SU-DHL-6 (cell line): ENCODE data around the gene CORO1A.
"Not testable (repeated sequence)": the region's sequence is repeated elsewhere in the genome, so short reads cannot be mapped to it uniquely, and the experiment has no call there.

Source experiments
- H2AFZ ChIP-seq: fragments of 200-600 bp; sonication (generic); 2 replicates; pipeline ENCODE4 v1.6.1; 2014; ENCODE audit warnings: low read depth, mild to moderate bottlenecking, moderate library complexity, mixed read lengths, antibody characterized with exemption, low read length; ENCODE audit not compliant: severe bottlenecking
- H3F3A ChIP-seq: fragments of 200-600 bp; shearing (Covaris generic); 2 replicates; pipeline ENCODE4 v1.6.0; 2016; ENCODE audit warnings: antibody characterized with exemption, mild to moderate bottlenecking; ENCODE audit not compliant: insufficient read depth
- H3K27ac ChIP-seq: fragments of 200-600 bp; sonication (generic); 2 replicates; pipeline ENCODE4 v1.5.1; 2016; ENCODE audit warnings: low read depth, mild to moderate bottlenecking, low read length, moderate library complexity, mixed read lengths
- H3K27me3 ChIP-seq: fragments of 200-600 bp; sonication (generic), shearing (Covaris generic); 2 replicates; pipeline ENCODE4 v1.6.0; 2014; ENCODE audit warnings: mild to moderate bottlenecking, low read length
- H3K36me3 ChIP-seq: fragments of 200-600 bp; sonication (generic); 2 replicates; pipeline ENCODE4 v1.6.1; 2014; ENCODE audit warnings: mild to moderate bottlenecking, low read length, mixed read lengths
- H3K4me2 ChIP-seq: fragments of 300-600, 200-600 bp; shearing (Covaris generic), sonication (generic); 2 replicates; pipeline ENCODE4 v1.6.0; 2014; ENCODE audit warnings: low read length, low read depth, mild to moderate bottlenecking; ENCODE audit not compliant: poor library complexity, severe bottlenecking
- H3K4me3 ChIP-seq: fragments of 200-600 bp; sonication (generic); 2 replicates; pipeline ENCODE4 v1.5.1; 2014; ENCODE audit warnings: antibody characterized with exemption, low read length, mild to moderate bottlenecking, mixed read lengths; ENCODE audit not compliant: insufficient read depth, poor library complexity, severe bottlenecking
- H3K79me2 ChIP-seq: fragments of 200-600 bp; sonication (generic); 2 replicates; pipeline ENCODE4 v1.6.1; 2014; ENCODE audit warnings: mild to moderate bottlenecking, low read length, moderate library complexity; ENCODE audit not compliant: insufficient read depth
- H3K9ac ChIP-seq: fragments of 200-600 bp; sonication (generic); 2 replicates; pipeline ENCODE4 v1.7.0; 2014; ENCODE audit warnings: mild to moderate bottlenecking, low read length
- H3K9me2 ChIP-seq: fragments of 200-600 bp; sonication (generic); replicated peaks from 2 replicates; pipeline ENCODE4 v1.6.1; 2014; ENCODE audit warnings: low read length; ENCODE audit not compliant: insufficient read depth
- H3K9me3 ChIP-seq: fragments of 200-600 bp; sonication (generic); 2 replicates; pipeline ENCODE4 v1.6.1; 2014; ENCODE audit warnings: low read length, mixed read lengths; ENCODE audit not compliant: insufficient read depth
- H4K20me1 ChIP-seq: fragments of 200-600 bp; sonication (generic); 2 replicates; pipeline ENCODE4 v1.6.1; 2014; ENCODE audit warnings: low read depth, mild to moderate bottlenecking, antibody characterized with exemption, low read length, moderate library complexity, mixed read lengths
- EZH2phosphoT487 ChIP-seq: fragments of 200-600 bp; sonication (generic), shearing (Covaris generic); conservative IDR thresholded peaks from 2 replicates; pipeline ENCODE4 v1.6.1; 2018; ENCODE audit warnings: mild to moderate bottlenecking, antibody characterized with exemption, low read length, moderate library complexity, mixed read lengths
- TF ChIP-seq, protein P1 (sequence below): fragments of 200-600 bp; sonication (generic); IDR thresholded peaks from one replicate; pipeline ENCODE4 v1.5.1; 2017; ENCODE audit warnings: antibody characterized with exemption, mild to moderate bottlenecking, low read length, moderate library complexity; ENCODE audit not compliant: insufficient read depth, poor library complexity, severe bottlenecking

Gene CORO1A

DNA sequence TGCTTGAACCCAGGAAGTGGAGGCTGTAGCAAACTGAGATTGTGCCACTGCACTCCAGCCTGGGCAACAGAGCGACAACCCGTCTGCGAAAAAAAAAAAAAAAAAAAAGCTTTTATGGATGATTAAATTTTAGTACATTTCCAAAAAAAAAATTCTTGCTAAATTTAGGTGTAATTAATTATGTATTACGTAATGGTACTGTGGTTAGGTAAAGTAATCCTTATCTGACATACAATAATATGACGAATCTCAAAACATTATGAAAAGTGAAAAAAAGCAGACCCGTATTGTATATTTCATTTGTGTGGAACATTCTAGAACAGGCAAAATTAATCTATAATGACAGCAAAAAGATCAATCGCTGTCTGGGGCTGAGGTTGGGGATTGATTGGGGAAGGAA lies 10.3 kb upstream of the CORO1A start:
- no peaks in the 10 kb centered on the region for H3K9me3 ChIP-seq
- H3K27ac ChIP-seq: no peak overlapping the region
- H3K9me2 ChIP-seq: no peaks in the 10 kb centered on the region
- no peaks in the 10 kb centered on the region for H3K27me3 ChIP-seq
- H3K79me2 ChIP-seq: no peaks in the 10 kb centered on the region
- no peak overlapping the region for H2AFZ ChIP-seq
- no peaks in the 10 kb centered on the region for H3F3A ChIP-seq
- no peak overlapping the region for H3K4me3 ChIP-seq
- no peak overlapping the region for H3K4me2 ChIP-seq
- H4K20me1 ChIP-seq: no peaks in the 10 kb centered on the region
- TF ChIP-seq, protein P1, sequence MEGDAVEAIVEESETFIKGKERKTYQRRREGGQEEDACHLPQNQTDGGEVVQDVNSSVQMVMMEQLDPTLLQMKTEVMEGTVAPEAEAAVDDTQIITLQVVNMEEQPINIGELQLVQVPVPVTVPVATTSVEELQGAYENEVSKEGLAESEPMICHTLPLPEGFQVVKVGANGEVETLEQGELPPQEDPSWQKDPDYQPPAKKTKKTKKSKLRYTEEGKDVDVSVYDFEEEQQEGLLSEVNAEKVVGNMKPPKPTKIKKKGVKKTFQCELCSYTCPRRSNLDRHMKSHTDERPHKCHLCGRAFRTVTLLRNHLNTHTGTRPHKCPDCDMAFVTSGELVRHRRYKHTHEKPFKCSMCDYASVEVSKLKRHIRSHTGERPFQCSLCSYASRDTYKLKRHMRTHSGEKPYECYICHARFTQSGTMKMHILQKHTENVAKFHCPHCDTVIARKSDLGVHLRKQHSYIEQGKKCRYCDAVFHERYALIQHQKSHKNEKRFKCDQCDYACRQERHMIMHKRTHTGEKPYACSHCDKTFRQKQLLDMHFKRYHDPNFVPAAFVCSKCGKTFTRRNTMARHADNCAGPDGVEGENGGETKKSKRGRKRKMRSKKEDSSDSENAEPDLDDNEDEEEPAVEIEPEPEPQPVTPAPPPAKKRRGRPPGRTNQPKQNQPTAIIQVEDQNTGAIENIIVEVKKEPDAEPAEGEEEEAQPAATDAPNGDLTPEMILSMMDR: no peak
- TF ChIP-seq EZH2phosphoT487: no peak
- no peaks in the 10 kb centered on the region for H3K36me3 ChIP-seq
- H3K9ac ChIP-seq: no peak overlapping the region

DNA sequence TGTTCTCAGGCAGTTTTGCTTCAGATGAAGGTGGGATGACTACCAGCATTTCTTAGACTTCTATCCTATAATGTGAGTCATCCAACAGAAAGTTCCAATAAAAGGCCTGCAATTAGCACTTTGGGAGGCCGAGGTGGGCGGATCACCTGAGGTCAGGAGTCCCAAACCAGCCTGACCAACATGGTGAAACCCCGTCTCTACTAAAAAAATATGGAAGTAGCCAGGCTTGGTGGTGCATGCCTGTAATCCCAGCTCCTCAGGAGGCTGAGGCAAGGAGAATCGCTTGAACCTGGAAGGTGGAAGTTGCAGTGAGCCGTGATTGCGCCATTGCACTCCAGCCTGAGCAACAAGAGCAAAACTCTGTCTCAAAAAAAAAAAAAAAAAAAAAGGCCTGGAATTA lies 6.5 kb upstream of the CORO1A start:
- H2AFZ ChIP-seq, H3K27me3 ChIP-seq, H3K4me3 ChIP-seq, H3K27ac ChIP-seq, H3F3A ChIP-seq, H3K9me2 ChIP-seq, H3K79me2 ChIP-seq, H4K20me1 ChIP-seq, H3K36me3 ChIP-seq, H3K9me3 ChIP-seq, H3K4me2 ChIP-seq, H3K9ac ChIP-seq: not testable (repeated sequence)

DNA sequence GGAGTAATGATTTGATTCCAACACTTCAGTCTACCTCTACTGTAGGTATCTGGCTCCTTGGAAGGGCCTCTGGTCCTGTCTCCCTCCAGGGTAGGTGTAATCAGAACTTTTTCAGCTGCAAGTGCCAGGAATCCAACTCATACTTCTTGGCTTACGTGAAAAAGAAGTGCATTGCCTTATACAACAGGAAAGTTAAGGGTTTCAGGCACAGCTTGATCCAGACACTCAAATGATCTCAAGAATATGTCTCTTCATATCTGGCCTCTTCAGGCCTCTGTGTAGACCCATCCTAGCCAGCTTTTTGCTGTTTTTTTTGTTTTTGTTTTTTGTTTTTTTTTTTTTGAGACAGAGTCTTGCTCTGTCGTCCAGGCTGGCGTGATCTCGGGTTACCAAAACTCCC lies 4.2 kb upstream of the CORO1A start:
- no peaks in the 10 kb centered on the region for H4K20me1 ChIP-seq
- peaks cover 2% of the 10 kb centered on the region for H3F3A ChIP-seq
- no peak overlapping the region for H3K4me3 ChIP-seq
- H3K27me3 ChIP-seq: no peaks in the 10 kb centered on the region
- H3K9ac ChIP-seq: no peak overlapping the region
- H2AFZ ChIP-seq: no peak overlapping the region
- H3K4me2 ChIP-seq: no peak overlapping the region
- H3K27ac ChIP-seq: no peak overlapping the region
- TF ChIP-seq, protein P1: no peak
- no peak for TF ChIP-seq EZH2phosphoT487
- peaks cover 1% of the 10 kb centered on the region; the same call in 1 of the 2 replicates for H3K36me3 ChIP-seq
- H3K79me2 ChIP-seq: peaks cover 2% of the 10 kb centered on the region
- H3K9me3 ChIP-seq: no peaks in the 10 kb centered on the region
- H3K9me2 ChIP-seq: no peaks in the 10 kb centered on the region

DNA sequence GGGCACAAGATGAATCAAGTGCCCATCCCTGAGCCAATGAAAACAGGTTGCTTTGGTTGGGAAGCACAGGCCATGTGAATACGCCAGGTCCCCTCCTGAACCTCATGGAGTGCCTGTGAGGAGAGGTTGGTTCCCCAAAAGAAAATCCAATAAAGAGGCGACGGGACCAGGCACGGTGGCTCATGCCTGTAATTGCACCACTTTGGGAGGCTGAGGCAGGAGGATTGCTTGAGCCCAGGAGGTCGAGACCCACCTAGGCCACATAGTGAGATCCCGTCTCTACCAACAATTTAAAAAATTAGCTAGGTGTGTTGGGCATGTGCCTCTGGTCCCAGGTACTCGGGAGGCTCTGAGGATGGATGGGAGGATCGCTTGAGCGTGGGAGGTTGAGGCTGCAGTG lies 3.5 kb upstream of the CORO1A start:
- H3F3A ChIP-seq: peaks cover 9% of the 10 kb centered on the region
- H3K27me3 ChIP-seq: no peaks in the 10 kb centered on the region
- H3K79me2 ChIP-seq: peaks cover 9% of the 10 kb centered on the region
- H3K4me2 ChIP-seq: no peak overlapping the region
- H3K9me3 ChIP-seq: no peaks in the 10 kb centered on the region
- H3K27ac ChIP-seq: no peak overlapping the region
- no peaks in the 10 kb centered on the region for H3K9me2 ChIP-seq
- H2AFZ ChIP-seq: no peak overlapping the region
- peaks cover 6% of the 10 kb centered on the region; the same call in 1 of the 2 replicates for H3K36me3 ChIP-seq
- no peak overlapping the region for H3K9ac ChIP-seq
- H3K4me3 ChIP-seq: no peak overlapping the region
- H4K20me1 ChIP-seq: no peaks in the 10 kb centered on the region
- no peak for TF ChIP-seq EZH2phosphoT487
- TF ChIP-seq, protein P1: no peak
